GM10248 (cell line): Measurements from ENCODE around the gene TCP11L2.

Source experiments
- CTCF ChIA-PET: fragments of 300-600 bp; sonication (Branson Sonifier 250); formaldehyde crosslinking; extraction: SDS; loops from one replicate; lab custom pipeline; 2021; ENCODE audit warnings: antibody characterized with exemption; lab: Yijun Ruan, JAX
- POLR2A ChIA-PET: fragments of 350-650 bp; sonication (Branson Sonifier 250); formaldehyde crosslinking; extraction: SDS; loops from one replicate; lab custom pipeline; 2020; ENCODE audit warnings: antibody characterized with exemption; lab: Yijun Ruan, JAX
- DNase-seq: peaks from one replicate; pipeline ENCODE4 v3.0.0; 2012; ENCODE audit errors: extremely low spot score
- TF ChIP-seq, protein P1 (sequence below): IDR thresholded peaks from 2 replicates; pipeline ENCODE4 v1.5.1; 2012; ENCODE audit warnings: mild to moderate bottlenecking, low read depth; ENCODE audit errors: extremely low read depth, missing control alignments, control extremely low read depth

TCP11L2 gene

DNA sequence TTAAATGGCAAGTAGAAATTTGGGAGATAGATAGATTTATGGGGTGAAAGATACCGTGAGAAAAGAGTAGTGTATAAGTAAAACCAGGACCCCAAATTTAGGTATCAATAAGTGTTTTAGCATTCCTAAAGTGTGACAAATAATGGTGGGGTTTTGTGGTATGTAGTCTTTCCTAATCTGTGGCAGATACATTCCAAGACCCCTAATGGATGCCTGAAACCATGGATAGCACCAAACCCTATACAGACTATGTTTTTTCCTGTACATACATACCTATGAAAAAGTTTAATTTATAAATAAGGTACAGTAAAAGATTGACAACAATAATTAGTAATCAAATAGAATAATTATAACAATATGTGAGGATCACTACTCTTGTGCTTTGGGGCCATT is 14.4 kb upstream of the TCP11L2 start:
- POLR2A ChIA-PET, result no interaction called here
- CTCF ChIA-PET, result no interaction called here
- TF ChIP-seq, protein P1, sequence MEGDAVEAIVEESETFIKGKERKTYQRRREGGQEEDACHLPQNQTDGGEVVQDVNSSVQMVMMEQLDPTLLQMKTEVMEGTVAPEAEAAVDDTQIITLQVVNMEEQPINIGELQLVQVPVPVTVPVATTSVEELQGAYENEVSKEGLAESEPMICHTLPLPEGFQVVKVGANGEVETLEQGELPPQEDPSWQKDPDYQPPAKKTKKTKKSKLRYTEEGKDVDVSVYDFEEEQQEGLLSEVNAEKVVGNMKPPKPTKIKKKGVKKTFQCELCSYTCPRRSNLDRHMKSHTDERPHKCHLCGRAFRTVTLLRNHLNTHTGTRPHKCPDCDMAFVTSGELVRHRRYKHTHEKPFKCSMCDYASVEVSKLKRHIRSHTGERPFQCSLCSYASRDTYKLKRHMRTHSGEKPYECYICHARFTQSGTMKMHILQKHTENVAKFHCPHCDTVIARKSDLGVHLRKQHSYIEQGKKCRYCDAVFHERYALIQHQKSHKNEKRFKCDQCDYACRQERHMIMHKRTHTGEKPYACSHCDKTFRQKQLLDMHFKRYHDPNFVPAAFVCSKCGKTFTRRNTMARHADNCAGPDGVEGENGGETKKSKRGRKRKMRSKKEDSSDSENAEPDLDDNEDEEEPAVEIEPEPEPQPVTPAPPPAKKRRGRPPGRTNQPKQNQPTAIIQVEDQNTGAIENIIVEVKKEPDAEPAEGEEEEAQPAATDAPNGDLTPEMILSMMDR, result no peak
- DNase-seq, result no peak

DNA sequence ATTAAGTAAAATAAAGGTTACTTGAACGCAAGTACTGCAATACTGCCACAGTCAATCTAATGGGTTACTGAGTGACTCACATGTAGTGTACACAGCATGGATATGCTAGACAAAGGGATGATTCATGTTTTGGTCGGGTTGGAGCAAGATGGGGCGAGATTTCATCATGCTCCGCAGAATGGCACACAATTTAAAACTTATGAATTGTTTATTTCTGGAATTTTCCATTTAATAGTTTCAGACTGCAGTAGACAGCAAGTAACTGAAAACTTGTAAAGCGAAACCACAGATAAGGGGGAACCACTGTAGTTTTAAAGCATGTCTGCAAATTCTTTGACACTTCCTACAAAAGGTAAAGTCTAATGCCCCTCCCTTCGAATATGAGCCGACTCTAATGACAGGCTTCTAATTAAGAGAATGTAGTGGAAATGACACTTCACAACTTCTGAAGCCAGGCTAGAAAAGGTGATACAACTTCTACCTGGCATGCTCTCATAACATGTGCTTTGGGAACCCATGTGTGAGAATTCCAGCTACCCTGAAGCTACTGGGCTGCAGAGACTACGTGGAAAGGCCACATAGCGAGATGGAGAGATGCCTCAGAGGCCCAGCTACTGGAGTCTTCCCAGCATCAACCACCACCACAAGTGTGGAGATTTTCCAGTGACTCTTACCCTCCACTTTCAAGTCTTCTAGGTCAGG is 13.9 kb upstream of the TCP11L2 start:
- TF ChIP-seq, protein P1, result no peak
- CTCF ChIA-PET, result no interaction called here
- no peak for DNase-seq
- POLR2A ChIA-PET, result no interaction called here

DNA sequence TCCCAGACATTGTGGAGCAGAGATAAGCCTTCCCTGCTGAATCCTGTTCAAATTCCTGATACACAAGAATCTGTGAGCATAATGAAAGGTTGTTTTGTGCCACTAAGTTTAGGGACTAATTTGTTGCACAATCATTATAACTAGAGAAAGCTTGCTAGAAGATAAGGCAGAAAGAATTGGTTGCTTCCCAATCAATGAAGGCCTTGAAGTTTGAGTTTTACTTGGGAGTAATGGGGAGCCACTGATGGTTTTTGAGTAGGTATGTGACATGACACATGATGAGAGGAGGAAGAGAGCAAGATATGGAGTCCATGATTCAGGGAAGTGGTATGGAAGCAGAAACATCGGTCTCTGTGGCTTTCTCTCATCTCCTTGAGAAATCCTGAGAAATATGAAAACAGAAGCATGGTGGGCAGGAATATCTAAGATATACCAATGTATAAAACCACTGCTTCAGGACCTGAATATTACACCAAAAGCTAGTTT is 13.3 kb upstream of the TCP11L2 start:
- CTCF ChIA-PET, result interaction anchor here (0.9 kb wide), 1 partner anchor 9 kb away, joined by 3 read pairs; no protein-coding TSS in a partner anchor
- no peak for DNase-seq
- POLR2A ChIA-PET, result no interaction called here
- TF ChIP-seq, protein P1, result no peak

DNA sequence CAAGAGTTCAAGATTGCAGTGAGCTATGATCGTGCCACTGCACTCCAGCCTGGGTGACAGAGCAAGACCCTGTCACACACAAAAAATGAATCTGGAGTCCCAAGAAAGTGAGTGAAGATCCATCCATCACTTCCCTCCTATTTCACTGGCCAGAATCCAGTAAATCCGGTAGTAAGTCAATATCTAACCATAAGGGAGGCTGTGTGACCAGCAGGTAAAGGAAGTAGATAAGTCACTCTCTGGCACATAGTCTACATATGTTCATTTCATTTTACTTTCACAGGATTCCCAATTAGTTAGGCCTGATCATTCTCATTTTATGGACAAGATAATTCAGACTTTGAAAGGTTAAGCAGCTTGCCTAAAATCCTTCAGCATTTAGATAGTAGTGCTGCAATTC is 11.9 kb upstream of the TCP11L2 start:
- POLR2A ChIA-PET, result no interaction called here
- TF ChIP-seq, protein P1, result no peak
- CTCF ChIA-PET, result interaction anchor here (1.0 to 7.4 kb wide), 3 partner anchors 7 to 67 kb away, joined by 3 to 61 read pairs (median 5); no protein-coding TSS in a partner anchor
- no peak for DNase-seq

DNA sequence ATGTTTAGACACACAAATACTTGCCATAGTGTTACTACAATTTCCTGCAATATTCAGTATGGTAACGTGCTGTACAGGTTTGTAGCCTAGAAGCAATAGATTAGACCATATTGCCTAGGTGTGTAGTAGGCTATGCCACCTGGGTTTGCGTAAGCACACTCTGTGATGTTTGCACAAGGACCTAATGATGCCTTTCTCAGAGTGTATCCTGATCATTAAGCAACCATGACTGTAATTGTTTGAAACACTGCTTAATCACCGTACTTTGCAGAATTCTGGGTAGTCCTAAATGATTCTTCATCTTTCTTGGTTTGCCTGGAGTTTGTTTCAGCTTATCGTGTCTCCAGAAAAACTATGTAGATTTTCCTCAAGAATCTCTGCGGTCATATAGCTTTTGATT is 11.2 kb upstream of the TCP11L2 start:
- no peak for DNase-seq
- POLR2A ChIA-PET, result no interaction called here
- TF ChIP-seq, protein P1, result no peak
- CTCF ChIA-PET, result interaction anchor here (1.8 to 7.4 kb wide), 2 partner anchors 8 to 67 kb away, joined by 5 to 61 read pairs; no protein-coding TSS in a partner anchor

DNA sequence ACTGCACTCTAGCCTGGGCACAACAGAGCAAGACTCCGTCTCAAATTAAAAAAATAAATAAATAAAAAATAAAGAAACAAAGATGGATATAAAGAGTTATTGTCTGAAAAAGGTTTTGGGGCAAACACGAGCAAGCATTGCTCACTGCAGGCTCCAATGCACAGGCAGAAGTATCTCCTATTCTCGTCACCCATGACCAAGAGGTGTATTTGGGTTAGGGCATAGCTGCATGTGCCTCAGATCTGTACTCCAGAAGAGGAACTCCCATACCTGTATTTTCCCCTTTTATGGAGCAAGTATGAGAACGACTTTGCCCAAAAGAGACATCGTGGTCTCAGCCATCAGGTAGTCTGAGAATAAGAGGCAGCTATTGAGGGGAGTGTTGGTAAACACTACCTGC is 10.2 kb upstream of the TCP11L2 start:
- TF ChIP-seq, protein P1, result no peak
- CTCF ChIA-PET, result interaction anchor here (1.8 to 7.4 kb wide), 2 partner anchors 9 to 37 kb away, joined by 4 to 61 read pairs; no protein-coding TSS in a partner anchor
- no peak for DNase-seq
- POLR2A ChIA-PET, result no interaction called here
